Testis (tissue), 3 donors: Measurements from ENCODE around the gene ABI3BP. TPM values are rescaled to one million over a fixed set of nuclear protein-coding genes. Genes with fewer than 3 reads are reported as not detected.

ENCODE experiments used
- DNase-seq: peaks from one replicate; pipeline ENCODE4 v3.0.0-alpha.2; 2019
- H3K27ac ChIP-seq, 2 donors: fragments of 200-600 bp; sonication (generic); one replicate each; pipeline ENCODE4 v1.5.1; 2019
- H3K27me3 ChIP-seq: fragments of 200-600 bp; sonication (generic); one replicate; pipeline ENCODE4 v1.5.1; 2019
- H3K36me3 ChIP-seq: fragments of 200-600 bp; sonication (generic); one replicate; pipeline ENCODE4 v1.5.1; 2017; ENCODE audit warnings: low read depth; ENCODE audit errors: missing control alignments
- H3K4me1 ChIP-seq: fragments of 200-600 bp; sonication (generic); one replicate; pipeline ENCODE4 v1.5.1; 2019
- H3K4me3 ChIP-seq, 2 donors: fragments of 200-600 bp; sonication (generic); one replicate each; pipeline ENCODE4 v1.5.1; 2017 to 2019
- H3K9me3 ChIP-seq: fragments of 200-600 bp; sonication (generic); one replicate; pipeline ENCODE4 v1.5.1; 2017
- POLR2A ChIP-seq: fragments of 450-650 bp; IDR thresholded peaks from one replicate; pipeline ENCODE4 v1.6.1; 2017; ENCODE audit warnings: antibody characterized with exemption, mild to moderate bottlenecking, moderate library complexity
- WGBS, 2 donors: methylation state at CpG; one replicate each; pipeline ENCODE4 v1.1.5; 2018; 5-methylcytosine and 5-hydroxymethylcytosine counted together
- intact Hi-C: fragments of 100-400 bp; cut with DNase I; formaldehyde crosslinking; loops from one replicate; pipeline ENCODE4 v1.15.1; 2023; ENCODE audit warnings: low total_unique reads
- polyA plus RNA-seq: library from polyadenylated mRNA; stranded (reverse); fragments of 350-450 nt; fragmentation: Illumina TruSeq; extraction: RNeasy Lipid Tissue Mini Kit (QIAGEN cat#74804); gene quantifications from one replicate; pipeline ENCODE4 v1.2.3, GENCODE V29; 2014; ENCODE audit warnings: low read depth, low replicate concordance; ENCODE audit not compliant: insufficient read depth
- total RNA-seq, 2 donors: library from RNA; depleted of rRNA; stranded (reverse); fragments of >200 nt; gene quantifications; one replicate each; pipeline ENCODE4 v1.2.3, GENCODE V29; 2016
- TF ChIP-seq, protein P1 (sequence below), 3 experiments: fragments of 450-650 bp in 2 of 3; fragments of 200-600 bp in 1 of 3; sonication (generic) in 1 of 3; IDR thresholded peaks; one replicate each; pipeline ENCODE4 v1.5.1; 2016 to 2019; ENCODE audit warnings: antibody characterized with exemption in 3 of 3, mild to moderate bottlenecking in 2 of 3, moderate library complexity in 1 of 3

ABI3BP gene
- total and polyA plus RNA-seq, 3 donors from 2014 or later: 8.7 to 58.2 (median 25.0) TPM

DNA sequence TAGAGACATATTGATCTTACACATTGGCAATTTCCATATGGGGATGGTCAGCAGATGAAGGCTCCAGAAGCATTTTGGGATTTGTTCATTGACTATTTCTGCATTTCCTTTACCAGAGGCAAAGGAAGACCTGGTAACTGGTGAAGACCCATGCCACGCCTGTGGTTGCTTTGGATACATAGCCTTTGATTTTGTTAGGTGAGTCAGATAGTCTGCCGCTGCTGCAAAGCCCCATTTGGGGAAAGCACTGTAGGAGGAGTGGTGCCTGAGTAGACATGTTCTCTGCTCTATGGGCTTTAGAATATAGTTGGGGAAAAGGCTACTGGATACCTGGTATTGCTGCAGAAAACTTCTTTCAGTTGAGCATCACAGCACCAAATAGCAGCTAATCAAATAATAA is 227.2 kb downstream of the ABI3BP start:
- H3K36me3 ChIP-seq: no peaks in the 10 kb centered on the region
- H3K4me1 ChIP-seq: no peaks in the 10 kb centered on the region
- H3K27me3 ChIP-seq: no peaks in the 10 kb centered on the region
- H3K4me3 ChIP-seq: no peak overlapping the region
- intact Hi-C loops: no loop called here
- H3K9me3 ChIP-seq: no peaks in the 10 kb centered on the region
- TF ChIP-seq, protein P1, sequence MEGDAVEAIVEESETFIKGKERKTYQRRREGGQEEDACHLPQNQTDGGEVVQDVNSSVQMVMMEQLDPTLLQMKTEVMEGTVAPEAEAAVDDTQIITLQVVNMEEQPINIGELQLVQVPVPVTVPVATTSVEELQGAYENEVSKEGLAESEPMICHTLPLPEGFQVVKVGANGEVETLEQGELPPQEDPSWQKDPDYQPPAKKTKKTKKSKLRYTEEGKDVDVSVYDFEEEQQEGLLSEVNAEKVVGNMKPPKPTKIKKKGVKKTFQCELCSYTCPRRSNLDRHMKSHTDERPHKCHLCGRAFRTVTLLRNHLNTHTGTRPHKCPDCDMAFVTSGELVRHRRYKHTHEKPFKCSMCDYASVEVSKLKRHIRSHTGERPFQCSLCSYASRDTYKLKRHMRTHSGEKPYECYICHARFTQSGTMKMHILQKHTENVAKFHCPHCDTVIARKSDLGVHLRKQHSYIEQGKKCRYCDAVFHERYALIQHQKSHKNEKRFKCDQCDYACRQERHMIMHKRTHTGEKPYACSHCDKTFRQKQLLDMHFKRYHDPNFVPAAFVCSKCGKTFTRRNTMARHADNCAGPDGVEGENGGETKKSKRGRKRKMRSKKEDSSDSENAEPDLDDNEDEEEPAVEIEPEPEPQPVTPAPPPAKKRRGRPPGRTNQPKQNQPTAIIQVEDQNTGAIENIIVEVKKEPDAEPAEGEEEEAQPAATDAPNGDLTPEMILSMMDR (IDR thresholded peaks at IDR 0.05): no peak
- no peak for TF ChIP-seq POLR2A
- WGBS, 2 donors: 75 to 92% methylated on average over 2 of the region's 2 CpGs
- no peak for DNase-seq
- no peak overlapping the region for H3K27ac ChIP-seq

DNA sequence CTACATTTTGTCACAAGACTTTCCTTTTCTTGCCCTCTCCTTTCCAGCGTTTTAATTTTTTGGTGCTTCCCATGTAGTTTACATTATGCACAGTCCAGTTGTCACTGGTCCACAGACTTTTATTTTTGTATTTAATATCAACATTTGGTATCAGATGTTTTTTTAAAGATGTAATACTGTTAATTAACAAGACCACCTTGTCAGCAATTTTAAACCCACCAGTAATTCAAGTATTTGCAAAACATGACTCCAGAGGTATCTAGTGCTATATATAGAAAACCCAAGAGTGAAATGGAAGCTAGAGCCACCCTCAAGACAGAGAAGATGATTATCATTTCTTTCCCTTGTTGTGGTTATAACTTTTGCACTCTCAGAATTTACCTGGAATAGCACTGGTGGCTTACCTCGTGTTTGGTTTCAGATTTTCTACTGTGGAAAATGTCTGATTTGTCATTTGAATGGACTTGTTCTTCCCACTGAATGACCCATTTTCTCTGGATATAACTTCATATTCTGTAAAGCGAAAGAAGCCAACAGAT is 227.7 kb downstream of the ABI3BP start:
- H3K36me3 ChIP-seq: no peaks in the 10 kb centered on the region
- no peaks in the 10 kb centered on the region for H3K9me3 ChIP-seq
- no peaks in the 10 kb centered on the region for H3K4me1 ChIP-seq
- TF ChIP-seq, protein P1 (IDR thresholded peaks at IDR 0.05): no peak
- no peak for TF ChIP-seq POLR2A
- WGBS, 2 donors: 67 to 83% methylated on average over 3 of the region's 3 CpGs
- no peak overlapping the region for H3K27ac ChIP-seq
- no peak for DNase-seq
- intact Hi-C loops: no loop called here
- H3K4me3 ChIP-seq: no peak overlapping the region
- H3K27me3 ChIP-seq: no peaks in the 10 kb centered on the region

DNA sequence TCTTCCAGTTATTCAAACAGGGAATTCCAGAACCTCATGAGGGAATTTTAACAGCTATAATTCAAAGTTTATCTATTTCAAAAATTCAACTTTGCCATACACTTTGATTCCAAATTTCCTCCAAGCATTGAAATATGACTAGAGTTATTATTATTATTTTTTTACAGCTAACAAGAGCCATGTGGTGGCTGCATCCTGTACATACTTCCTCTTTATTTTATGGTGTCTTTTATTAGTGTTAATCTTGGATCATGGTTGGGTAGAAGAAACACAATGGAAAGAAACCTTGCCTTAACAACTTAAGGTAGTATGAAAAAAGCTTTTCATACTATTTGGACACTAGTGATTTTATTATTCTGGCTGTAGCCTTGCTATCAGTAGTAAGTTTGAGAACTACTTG is 231.3 kb downstream of the ABI3BP start:
- intact Hi-C loops: no loop called here
- no peaks in the 10 kb centered on the region for H3K36me3 ChIP-seq
- peaks cover 5% of the 10 kb centered on the region for H3K4me1 ChIP-seq
- no peak overlapping the region for H3K4me3 ChIP-seq
- DNase-seq: no peak
- TF ChIP-seq POLR2A: no peak
- H3K27ac ChIP-seq: no peak overlapping the region
- H3K27me3 ChIP-seq: no peaks in the 10 kb centered on the region
- H3K9me3 ChIP-seq: no peaks in the 10 kb centered on the region

DNA sequence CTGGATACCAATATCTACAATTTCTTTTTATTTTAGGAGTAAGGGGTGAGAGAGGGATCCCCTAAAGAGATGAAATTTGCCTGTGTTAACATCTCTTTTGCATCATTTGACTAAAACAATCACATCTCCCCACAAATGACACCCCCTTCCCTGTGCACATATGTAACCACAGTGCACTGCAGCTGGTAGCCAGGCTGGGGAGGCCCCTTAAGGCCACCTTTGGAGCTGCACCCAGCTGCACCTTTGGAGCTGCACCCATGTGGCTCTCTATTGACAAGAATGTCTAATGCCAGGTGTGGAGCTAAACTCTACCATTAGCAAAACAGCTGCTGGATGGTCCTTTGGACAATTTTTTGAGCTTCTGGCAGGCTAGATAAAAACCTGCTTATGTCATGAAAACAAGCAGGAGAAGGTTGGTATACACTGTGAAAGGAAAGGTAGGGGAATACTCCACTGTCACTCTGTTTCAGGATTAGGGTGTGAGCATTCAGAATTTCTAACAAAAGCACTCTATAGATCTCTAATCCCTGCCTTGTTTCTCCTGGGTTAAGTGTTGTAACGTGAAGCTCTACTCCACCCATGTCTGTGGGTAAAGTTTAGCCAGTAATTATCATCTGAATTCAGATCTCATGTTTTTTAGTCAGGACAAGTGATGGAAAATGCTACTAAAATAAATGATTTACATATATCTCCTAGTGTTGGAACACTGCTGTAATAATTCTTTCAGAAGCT is 231.8 kb downstream of the ABI3BP start:
- H3K9me3 ChIP-seq: no peaks in the 10 kb centered on the region
- TF ChIP-seq, protein P1 (IDR thresholded peaks at IDR 0.05): no peak
- TF ChIP-seq POLR2A: no peak
- H3K27me3 ChIP-seq: no peaks in the 10 kb centered on the region
- H3K4me3 ChIP-seq: no peak overlapping the region
- no peak overlapping the region for H3K27ac ChIP-seq
- no peaks in the 10 kb centered on the region for H3K36me3 ChIP-seq
- intact Hi-C loops: no loop called here
- peaks cover 5% of the 10 kb centered on the region for H3K4me1 ChIP-seq
- 44 to 82% methylated on average over 1 of the region's 1 CpG for WGBS, 2 donors
- no peak for DNase-seq

DNA sequence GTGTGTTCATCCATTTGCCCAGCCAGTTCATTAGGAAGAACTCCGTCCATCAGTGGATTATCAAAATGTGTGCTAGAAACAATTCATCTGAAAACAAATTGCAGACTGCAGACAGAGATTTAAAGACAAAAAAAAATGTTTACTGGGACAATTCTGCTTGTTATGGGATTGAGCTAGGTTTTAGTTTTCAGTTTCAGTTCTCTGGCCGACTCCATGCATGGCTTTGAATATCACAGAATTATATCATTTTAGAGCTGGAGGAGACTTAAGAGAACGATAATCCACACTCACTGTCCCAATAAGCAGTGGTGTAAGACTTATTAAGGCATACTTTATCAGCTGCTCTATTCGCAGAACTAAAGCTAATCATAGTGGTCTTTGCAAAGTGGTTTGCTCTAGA is 232.8 kb downstream of the ABI3BP start:
- no peak for DNase-seq
- TF ChIP-seq, protein P1 (IDR thresholded peaks at IDR 0.05): no peak
- TF ChIP-seq POLR2A: no peak
- Histone ChIP-seq H3K4me3 (no peak overlapping the region), H3K27me3 (no peaks in the 10 kb centered on the region), H3K36me3 (no peaks in the 10 kb centered on the region), H3K9me3 (no peaks in the 10 kb centered on the region), H3K27ac (no peak overlapping the region), H3K4me1 (peaks cover 5% of the 10 kb centered on the region)
- 30 to 45% methylated on average over 4 of the region's 4 CpGs for WGBS, 2 donors
- intact Hi-C loops: no loop called here
